ENCODE measurements around the gene TNRC6B. TPM values are rescaled to one million over a fixed set of nuclear protein-coding genes. Genes with fewer than 3 reads are reported as not detected.
"Not testable (repeated sequence)": the region's sequence is repeated elsewhere in the genome, so short reads cannot be mapped to it uniquely, and the experiment has no call there.

The TNRC6B gene
- total RNA-seq, 1 experiment from 2014 or later, result 44.6 TPM

GRCh38 chr22:40194656-40195055, 16.9 kb downstream of the TNRC6B start:
- BruUV-seq (replicated peaks), result no TSS peak
- TF ChIP-seq CTCF (IDR thresholded peaks at IDR 0.05; ENCODE audit: unreplicated experiment), result no peak
- no peak for DNase-seq
- CTCF ChIA-PET, result interaction anchor here (0.6 kb wide), 1 partner anchor 28 kb away, joined by 4 read pairs; no protein-coding TSS in a partner anchor
- Mint-ChIP-seq H3K9me3 (ENCODE audit: low read depth, unreplicated experiment) (no peaks in the 10 kb centered on the region), H3K4me3 (ENCODE audit: low read depth, unreplicated experiment) (no peak overlapping the region), H3K36me3 (ENCODE audit: insufficient read depth, unreplicated experiment) (peaks cover 15% of the 10 kb centered on the region), H3K27ac (ENCODE audit: unreplicated experiment) (no peak overlapping the region), H3K27me3 (ENCODE audit: unreplicated experiment) (no peaks in the 10 kb centered on the region), H3K4me1 (ENCODE audit: low read depth, unreplicated experiment) (peaks cover 20% of the 10 kb centered on the region)
- intact Hi-C loops (cut with micrococcal nuclease; ENCODE audit: unreplicated experiment), result no loop called here

- Mint-ChIP-seq H3K4me1 (ENCODE audit: low read depth, unreplicated experiment) (peaks cover 11% of the 10 kb centered on the region), H3K36me3 (ENCODE audit: insufficient read depth, unreplicated experiment) (peaks cover 10% of the 10 kb centered on the region), H3K9me3 (ENCODE audit: low read depth, unreplicated experiment) (no peaks in the 10 kb centered on the region), H3K4me3 (ENCODE audit: low read depth, unreplicated experiment) (no peak overlapping the region), H3K27ac (ENCODE audit: unreplicated experiment) (no peak overlapping the region), H3K27me3 (ENCODE audit: unreplicated experiment) (no peaks in the 10 kb centered on the region)
- TF ChIP-seq CTCF (IDR thresholded peaks at IDR 0.05; ENCODE audit: unreplicated experiment), result no peak
- CTCF ChIA-PET, result no interaction called here
- no TSS peak for BruUV-seq (replicated peaks)
- intact Hi-C loops (cut with micrococcal nuclease; ENCODE audit: unreplicated experiment), result no loop called here
- no peak for DNase-seq
These were observed 19.1 kb downstream of the TNRC6B start for GRCh38 chr22:40196628-40197360.

- H3K4me1 Mint-ChIP-seq (ENCODE audit: low read depth, unreplicated experiment), result peaks cover 11% of the 10 kb centered on the region
- H3K9me3 Mint-ChIP-seq (ENCODE audit: low read depth, unreplicated experiment); H3K36me3 Mint-ChIP-seq (ENCODE audit: insufficient read depth, unreplicated experiment); intact Hi-C loops (cut with micrococcal nuclease; ENCODE audit: unreplicated experiment); H3K27me3 Mint-ChIP-seq (ENCODE audit: unreplicated experiment); H3K4me3 Mint-ChIP-seq (ENCODE audit: low read depth, unreplicated experiment); DNase-seq; H3K27ac Mint-ChIP-seq (ENCODE audit: unreplicated experiment); BruUV-seq (replicated peaks); CTCF ChIA-PET: not testable (repeated sequence)
These were observed 19.7 kb downstream of the TNRC6B start for GRCh38 chr22:40197421-40197820.

GRCh38 chr22:40198733-40199132, 21.0 kb downstream of the TNRC6B start:
- Mint-ChIP-seq H3K4me1 (ENCODE audit: low read depth, unreplicated experiment) (peaks cover 5% of the 10 kb centered on the region), H3K9me3 (ENCODE audit: low read depth, unreplicated experiment) (no peaks in the 10 kb centered on the region), H3K27me3 (ENCODE audit: unreplicated experiment) (no peaks in the 10 kb centered on the region), H3K27ac (ENCODE audit: unreplicated experiment) (no peak overlapping the region), H3K36me3 (ENCODE audit: insufficient read depth, unreplicated experiment) (peaks cover 3% of the 10 kb centered on the region), H3K4me3 (ENCODE audit: low read depth, unreplicated experiment) (no peak overlapping the region)
- TF ChIP-seq CTCF (IDR thresholded peaks at IDR 0.05; ENCODE audit: unreplicated experiment), result no peak
- no TSS peak for BruUV-seq (replicated peaks)
- intact Hi-C loops (cut with micrococcal nuclease; ENCODE audit: unreplicated experiment), result no loop called here
- DNase-seq, result no peak
- CTCF ChIA-PET, result no interaction called here

- Mint-ChIP-seq H3K9me3 (ENCODE audit: low read depth, unreplicated experiment) (no peaks in the 10 kb centered on the region), H3K4me1 (ENCODE audit: low read depth, unreplicated experiment) (no peaks in the 10 kb centered on the region), H3K36me3 (ENCODE audit: insufficient read depth, unreplicated experiment) (peaks cover 3% of the 10 kb centered on the region), H3K4me3 (ENCODE audit: low read depth, unreplicated experiment) (no peak overlapping the region), H3K27ac (ENCODE audit: unreplicated experiment) (no peak overlapping the region), H3K27me3 (ENCODE audit: unreplicated experiment) (no peaks in the 10 kb centered on the region)
- intact Hi-C loops (cut with micrococcal nuclease; ENCODE audit: unreplicated experiment), result no loop called here
- no peak for DNase-seq
- no TSS peak for BruUV-seq (replicated peaks)
- CTCF ChIA-PET, result interaction anchor here (0.6 kb wide), 1 partner anchor 561 kb away, joined by 3 read pairs; no protein-coding TSS in a partner anchor
- TF ChIP-seq CTCF (IDR thresholded peaks at IDR 0.05; ENCODE audit: unreplicated experiment), result no peak
These were observed 21.5 kb downstream of the TNRC6B start for GRCh38 chr22:40199223-40199622.
